Measurements from ENCODE around the gene GRIP1.

The GRIP1 gene

DNA sequence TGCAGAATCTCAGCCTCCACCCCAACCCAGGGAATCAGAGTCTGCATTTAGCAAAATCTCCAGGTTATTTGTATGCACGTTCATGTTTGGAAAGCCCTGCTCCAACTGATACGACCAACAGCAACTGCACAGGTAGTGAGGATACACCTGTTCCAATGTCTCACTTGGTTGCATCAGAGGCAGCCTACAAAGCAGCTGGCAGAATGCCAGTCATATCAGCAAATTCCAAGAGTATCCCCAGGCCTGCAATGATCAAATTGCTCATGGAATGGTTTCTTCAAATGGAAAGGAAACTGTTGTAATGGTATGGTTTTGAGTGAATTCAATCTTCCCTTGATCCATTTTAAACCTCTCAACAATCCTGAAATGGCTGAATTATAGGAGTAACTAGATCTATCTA is 75.4 kb downstream of the GRIP1 start:
- DNase-seq (ENCODE audit: extremely low spot score) = no peak
- ChIA-PET POLR2A (no interaction called here), CTCF (interaction anchor here (1.3 to 1.5 kb wide), 3 partner anchors 10 to 13 kb away, joined by 3 to 6 read pairs (median 3); no protein-coding TSS in a partner anchor)
- TF ChIP-seq, protein P1, sequence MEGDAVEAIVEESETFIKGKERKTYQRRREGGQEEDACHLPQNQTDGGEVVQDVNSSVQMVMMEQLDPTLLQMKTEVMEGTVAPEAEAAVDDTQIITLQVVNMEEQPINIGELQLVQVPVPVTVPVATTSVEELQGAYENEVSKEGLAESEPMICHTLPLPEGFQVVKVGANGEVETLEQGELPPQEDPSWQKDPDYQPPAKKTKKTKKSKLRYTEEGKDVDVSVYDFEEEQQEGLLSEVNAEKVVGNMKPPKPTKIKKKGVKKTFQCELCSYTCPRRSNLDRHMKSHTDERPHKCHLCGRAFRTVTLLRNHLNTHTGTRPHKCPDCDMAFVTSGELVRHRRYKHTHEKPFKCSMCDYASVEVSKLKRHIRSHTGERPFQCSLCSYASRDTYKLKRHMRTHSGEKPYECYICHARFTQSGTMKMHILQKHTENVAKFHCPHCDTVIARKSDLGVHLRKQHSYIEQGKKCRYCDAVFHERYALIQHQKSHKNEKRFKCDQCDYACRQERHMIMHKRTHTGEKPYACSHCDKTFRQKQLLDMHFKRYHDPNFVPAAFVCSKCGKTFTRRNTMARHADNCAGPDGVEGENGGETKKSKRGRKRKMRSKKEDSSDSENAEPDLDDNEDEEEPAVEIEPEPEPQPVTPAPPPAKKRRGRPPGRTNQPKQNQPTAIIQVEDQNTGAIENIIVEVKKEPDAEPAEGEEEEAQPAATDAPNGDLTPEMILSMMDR (IDR thresholded peaks at IDR 0.05; ENCODE audit: control extremely low read depth, extremely low read depth, low read depth, missing control alignments) = no peak

- TF ChIP-seq, protein P1 (IDR thresholded peaks at IDR 0.05; ENCODE audit: control extremely low read depth, extremely low read depth, low read depth, missing control alignments) = no peak
- DNase-seq (ENCODE audit: extremely low spot score) = no peak
- CTCF ChIA-PET = interaction anchor here (0.9 to 1.5 kb wide), 5 partner anchors 8 to 23 kb away, joined by 3 to 6 read pairs (median 4); no protein-coding TSS in a partner anchor
- POLR2A ChIA-PET = no interaction called here
These were observed 76.3 kb downstream of the GRIP1 start for GRCh38 chr12:66602483-66603143.

GRCh38 chr12:66600903-66601302 is 78.0 kb downstream of the GRIP1 start:
- TF ChIP-seq, protein P1 (IDR thresholded peaks at IDR 0.05; ENCODE audit: control extremely low read depth, extremely low read depth, low read depth, missing control alignments) = no peak
- ChIA-PET POLR2A (no interaction called here), CTCF (interaction anchor here (0.8 to 1.2 kb wide), 3 partner anchors 9 to 25 kb away, joined by 3 to 5 read pairs (median 3); no protein-coding TSS in a partner anchor)
- DNase-seq (ENCODE audit: extremely low spot score) = no peak

DNA sequence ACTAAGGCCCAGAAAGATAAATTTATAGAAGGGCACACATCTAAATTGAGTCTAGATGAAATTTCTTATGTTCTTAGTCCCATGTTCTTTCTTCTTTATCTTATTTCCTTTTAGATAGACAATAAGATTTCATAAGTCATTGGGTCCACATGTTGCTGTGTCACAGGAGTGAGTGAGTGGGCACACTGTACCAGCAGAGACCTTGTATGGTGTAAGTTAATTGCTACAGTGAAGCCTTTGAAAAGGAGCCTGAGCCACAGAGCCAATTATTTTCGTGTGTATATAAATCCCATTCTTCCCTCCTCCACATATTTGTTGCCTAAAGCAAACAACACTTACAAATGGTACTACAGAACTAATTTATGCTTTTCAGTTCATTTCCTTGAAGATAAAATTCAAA is 79.1 kb downstream of the GRIP1 start:
- DNase-seq (ENCODE audit: extremely low spot score) = no peak
- ChIA-PET CTCF (interaction anchor here (0.6 to 1.3 kb wide), 4 partner anchors 9 to 28 kb away, joined by 3 to 4 read pairs (median 3); no protein-coding TSS in a partner anchor), POLR2A (no interaction called here)
- TF ChIP-seq, protein P1 (IDR thresholded peaks at IDR 0.05; ENCODE audit: control extremely low read depth, extremely low read depth, low read depth, missing control alignments) = no peak

DNA sequence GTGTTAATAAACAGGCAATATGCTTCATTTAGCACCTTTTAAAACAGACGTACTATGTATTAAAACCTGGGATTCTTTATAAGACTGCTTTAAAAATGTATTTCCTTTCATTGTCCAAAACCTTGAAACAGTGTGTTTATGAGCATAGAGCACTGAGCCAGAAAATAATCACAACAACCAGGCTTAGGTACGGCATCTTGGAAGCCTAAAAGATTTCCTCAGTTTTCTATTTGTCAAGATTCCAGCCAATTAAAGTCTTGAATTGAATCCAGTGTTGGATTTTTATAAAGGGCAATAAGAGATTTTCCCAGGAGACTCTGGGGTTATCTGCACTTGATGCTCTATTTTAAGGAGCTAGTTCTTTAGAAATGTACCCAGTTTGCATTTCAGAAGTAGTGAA is 80.3 kb downstream of the GRIP1 start:
- POLR2A ChIA-PET = no interaction called here
- CTCF ChIA-PET = interaction anchor here (0.9 to 1.3 kb wide), 4 partner anchors 10 to 36 kb away, joined by 3 to 4 read pairs (median 4); no protein-coding TSS in a partner anchor
- TF ChIP-seq, protein P1 (IDR thresholded peaks at IDR 0.05; ENCODE audit: control extremely low read depth, extremely low read depth, low read depth, missing control alignments) = no peak
- DNase-seq (ENCODE audit: extremely low spot score) = no peak

DNA sequence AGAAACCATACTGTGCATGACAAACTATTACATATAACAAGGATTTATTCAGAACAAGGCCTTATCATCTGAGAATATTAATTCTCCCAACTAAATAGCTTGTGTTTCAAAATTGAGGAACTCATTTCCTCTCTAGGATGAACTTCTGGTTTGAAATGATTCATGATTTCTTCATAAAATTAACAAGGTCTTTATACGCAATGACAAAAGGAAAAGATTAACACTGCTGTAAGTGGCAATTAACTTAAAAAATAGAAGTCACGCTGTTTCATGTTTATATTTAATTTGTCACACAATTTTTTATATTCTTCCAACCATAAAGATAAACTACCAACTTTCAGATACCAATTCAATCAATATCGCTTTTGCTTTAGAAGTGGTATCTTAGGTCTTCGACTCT is 80.8 kb downstream of the GRIP1 start:
- TF ChIP-seq, protein P1 (IDR thresholded peaks at IDR 0.05; ENCODE audit: control extremely low read depth, extremely low read depth, low read depth, missing control alignments) = no peak
- DNase-seq (ENCODE audit: extremely low spot score) = no peak
- ChIA-PET CTCF (interaction anchor here (1.2 kb wide), 1 partner anchor 36 kb away, joined by 4 read pairs; no protein-coding TSS in a partner anchor), POLR2A (no interaction called here)
